ENCODE data around the gene GCSAM. TPM values are rescaled to one million over a fixed set of nuclear protein-coding genes. Genes with fewer than 3 reads are reported as not detected.
A peak's percentile ranks its signal among the peaks of the same experiment; 100 is the strongest.
"Not testable (repeated sequence)": the region's sequence is repeated elsewhere in the genome, so short reads cannot be mapped to it uniquely, and the experiment has no call there.

GCSAM gene
- polyA plus RNA-seq, 2 of the 4 experiments (the other 2 are of a cell fraction) = not detected

DNA sequence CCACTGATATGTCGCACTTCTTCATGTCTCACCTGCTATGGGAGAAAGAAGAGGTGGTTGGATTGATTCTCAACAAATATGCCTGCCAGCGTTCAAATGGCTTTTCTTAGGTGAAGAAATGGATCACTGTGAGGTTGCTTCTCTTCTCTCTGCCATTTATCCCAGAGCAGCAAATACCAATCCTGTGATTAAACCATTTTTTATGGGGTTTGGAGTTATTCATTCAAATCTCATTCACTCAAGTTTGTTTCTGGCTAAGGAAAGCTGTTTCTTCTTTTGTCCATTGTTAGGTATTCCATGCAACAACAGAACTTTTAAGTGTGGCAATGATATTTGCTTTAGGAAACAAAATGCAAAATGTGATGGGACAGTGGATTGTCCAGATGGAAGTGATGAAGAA, 59.0 kb downstream of the GCSAM start:
- ChIA-PET CTCF (no interaction called here), POLR2A (no interaction called here)
- TF ChIP-seq HOXB5 (CRISPR knock-in tag; IDR thresholded peaks at IDR 0.05) (no peak), CHD2 (IDR thresholded peaks at IDR 0.05; ENCODE audit: low read length, partially characterized antibody) (no peak), NPAS2 (CRISPR knock-in tag; IDR thresholded peaks at IDR 0.05; ENCODE audit: borderline replicate concordance) (no peak), EP300 (IDR thresholded peaks at IDR 0.05) (no peak), NR3C1 (IDR thresholded peaks at IDR 0.05) (no peak), CEBPB (IDR thresholded peaks at IDR 0.05) (no peak)
- TF ChIP-seq, protein P1, sequence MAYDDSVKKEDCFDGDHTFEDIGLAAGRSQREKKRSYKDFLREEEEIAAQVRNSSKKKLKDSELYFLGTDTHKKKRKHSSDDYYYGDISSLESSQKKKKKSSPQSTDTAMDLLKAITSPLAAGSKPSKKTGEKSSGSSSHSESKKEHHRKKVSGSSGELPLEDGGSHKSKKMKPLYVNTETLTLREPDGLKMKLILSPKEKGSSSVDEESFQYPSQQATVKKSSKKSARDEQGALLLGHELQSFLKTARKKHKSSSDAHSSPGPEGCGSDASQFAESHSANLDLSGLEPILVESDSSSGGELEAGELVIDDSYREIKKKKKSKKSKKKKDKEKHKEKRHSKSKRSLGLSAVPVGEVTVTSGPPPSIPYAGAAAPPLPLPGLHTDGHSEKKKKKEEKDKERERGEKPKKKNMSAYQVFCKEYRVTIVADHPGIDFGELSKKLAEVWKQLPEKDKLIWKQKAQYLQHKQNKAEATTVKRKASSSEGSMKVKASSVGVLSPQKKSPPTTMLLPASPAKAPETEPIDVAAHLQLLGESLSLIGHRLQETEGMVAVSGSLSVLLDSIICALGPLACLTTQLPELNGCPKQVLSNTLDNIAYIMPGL (CRISPR knock-in tag; IDR thresholded peaks at IDR 0.05; ENCODE audit: borderline replicate concordance) = no peak
- FAIRE-seq (no peak), DNase-seq (ENCODE audit: low read depth in 1 of 2, low spot score in 1 of 2) (no peak), ATAC-seq (no peak)
- H3K4me1 ChIP-seq = peaks cover 24% of the 10 kb centered on the region
- no peak overlapping the region for H3K4me3 ChIP-seq
- no peaks in the 10 kb centered on the region for H3K9me3 ChIP-seq
- peak overlapping the region; percentile 68 to 83 for H3K27ac ChIP-seq
- H3K4me2 ChIP-seq = peak overlapping the region; percentile 73
- 74% methylated on average over 2 of the region's 2 CpGs for WGBS (ENCODE audit: missing lambda C conversion rate)

DNA sequence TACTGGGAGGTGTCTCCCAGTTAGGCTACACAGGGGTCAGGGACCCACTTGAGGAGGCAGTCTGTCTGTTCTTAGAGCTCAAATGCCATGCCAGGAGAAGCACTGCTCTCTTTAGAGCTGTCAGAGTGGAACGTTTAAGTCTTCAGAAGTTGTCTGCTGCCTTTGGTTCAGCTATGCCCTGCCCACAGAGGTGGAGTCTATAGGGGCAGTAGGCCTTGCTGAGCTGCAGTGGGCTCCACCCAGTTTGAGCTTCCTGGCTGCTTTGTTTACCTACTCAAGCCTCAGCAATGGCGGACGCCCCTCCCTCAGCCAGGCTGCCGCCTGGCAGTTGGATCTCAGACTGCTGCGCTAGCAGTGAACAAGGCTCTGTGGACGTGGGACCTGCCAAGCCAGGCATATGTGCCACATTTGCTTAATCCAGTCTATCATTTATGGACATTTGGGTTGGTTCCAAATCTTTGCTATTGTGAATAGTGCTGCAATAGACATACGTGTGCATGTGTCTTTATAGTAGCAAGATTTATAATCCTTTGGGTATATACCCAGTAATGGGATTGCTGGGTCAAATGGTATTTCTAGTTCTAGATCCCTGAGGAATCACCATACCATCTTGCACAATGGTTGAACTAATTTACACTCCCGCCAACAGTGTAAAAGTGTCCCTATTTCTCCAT, 60.5 kb downstream of the GCSAM start:
- DNase-seq (ENCODE audit: low read depth in 1 of 2, low spot score in 1 of 2); ATAC-seq; H3K9me3 ChIP-seq; FAIRE-seq; H3K4me3 ChIP-seq; H3K4me2 ChIP-seq; POLR2A ChIA-PET: not testable (repeated sequence)
- 0 out of 6 replicates have a peak overlapping the region, but pooled peaks of 1 of the 2 experiments have one; percentile 38 for H3K27ac ChIP-seq
- WGBS (ENCODE audit: missing lambda C conversion rate) = 93% methylated on average over 6 of the region's 8 CpGs
- CTCF ChIA-PET = interaction anchor here (0.7 to 1.6 kb wide), 2 partner anchors 39 to 323 kb away, joined by 3 to 5 read pairs; no protein-coding TSS in a partner anchor
- H3K4me1 ChIP-seq = peaks cover 24% of the 10 kb centered on the region

Small RNA genes lying within 50 kb of the gene (small RNA-seq; reads per million reads assigned to genes)
- 0 reads per million in 6 experiments for gene MIR567

Other genes starting within 250 kb of the GCSAM start
- gene ABHD10, start 154.2 kb downstream of the GCSAM start, polyA plus RNA-seq (2011; rRNA removed) = 39.7 and 42.1 TPM in 2 replicates
- gene ABHD10, start 154.2 kb downstream of the GCSAM start, polyA plus RNA-seq (2017; fragmentation: RNase III; extraction: RNeasy Plus Mini Kit Qiagen cat#74134 plus additional on column Dnase treatment) = 31.8 to 34.0 TPM (median 33.2 TPM) in 3 replicates
- not detected in 2 replicates for gene TAGLN3, start 134.3 kb downstream of the GCSAM start, polyA plus RNA-seq (2011; rRNA removed)
- not detected in 3 replicates for gene TAGLN3, start 134.3 kb downstream of the GCSAM start, polyA plus RNA-seq (2017; fragmentation: RNase III; extraction: RNeasy Plus Mini Kit Qiagen cat#74134 plus additional on column Dnase treatment)
- 0.04 TPM in 2 replicates for gene TMPRSS7, start 98.5 kb downstream of the GCSAM start, polyA plus RNA-seq (2011; rRNA removed)
- gene TMPRSS7, start 98.5 kb downstream of the GCSAM start, polyA plus RNA-seq (2017; fragmentation: RNase III; extraction: RNeasy Plus Mini Kit Qiagen cat#74134 plus additional on column Dnase treatment) = 0.05 to 0.09 TPM (median 0.05 TPM) in 3 replicates
- 10.3 and 11.5 TPM in 2 replicates for gene C3orf52, start 46.9 kb downstream of the GCSAM start, polyA plus RNA-seq (2011; rRNA removed)
- gene C3orf52, start 46.9 kb downstream of the GCSAM start, polyA plus RNA-seq (2017; fragmentation: RNase III; extraction: RNeasy Plus Mini Kit Qiagen cat#74134 plus additional on column Dnase treatment) = 7.0 to 7.7 TPM (median 7.5 TPM) in 3 replicates
- not detected in 2 replicates for gene SLC9C1, start 161.0 kb upstream of the GCSAM start, polyA plus RNA-seq (2011; rRNA removed)
- not detected in 3 replicates for gene SLC9C1, start 161.0 kb upstream of the GCSAM start, polyA plus RNA-seq (2017; fragmentation: RNase III; extraction: RNeasy Plus Mini Kit Qiagen cat#74134 plus additional on column Dnase treatment)
- not detected in 2 replicates for gene CD200, start 199.9 kb upstream of the GCSAM start, polyA plus RNA-seq (2011; rRNA removed)
- not detected in 3 replicates for gene CD200, start 199.9 kb upstream of the GCSAM start, polyA plus RNA-seq (2017; fragmentation: RNase III; extraction: RNeasy Plus Mini Kit Qiagen cat#74134 plus additional on column Dnase treatment)